ENCODE data around the gene LOC128125822.

LOC128125822 gene

GRCh38 chr6:63529498-63529897, 42.8 kb upstream of the LOC128125822 start:
- Histone ChIP-seq H3K27ac (ENCODE audit: low read depth, low read length, poor library complexity, severe bottlenecking) (no peak overlapping the region), H3K27me3 (replicated peaks; ENCODE audit: insufficient read depth, low read depth, low read length, poor library complexity) (no peaks in the 10 kb centered on the region), H3K9me3 (ENCODE audit: low read depth, low read length, poor library complexity, severe bottlenecking) (no peaks in the 10 kb centered on the region), H3K4me3 (ENCODE audit: low read depth, low read length, poor library complexity, severe bottlenecking) (no peak overlapping the region), H3K36me3 (ENCODE audit: insufficient read depth, low read length, poor library complexity, severe bottlenecking) (no peaks in the 10 kb centered on the region), H3K4me1 (ENCODE audit: insufficient read depth, low read length, poor library complexity, severe bottlenecking) (no peaks in the 10 kb centered on the region)
- TF ChIP-seq EZH2 (IDR thresholded peaks at IDR 0.05; ENCODE audit: borderline replicate concordance, low read depth, low read length, poor library complexity, severe bottlenecking) (no peak), CTCF (conservative IDR thresholded peaks at IDR 0.05; ENCODE audit: low read depth, low read length) (no peak)
- ChIA-PET POLR2A (ENCODE audit: low non-redundant PET) (no interaction called here), CTCF (no interaction called here)
- BruUV-seq (replicated peaks), result no TSS peak
- no peak for DNase-seq (ENCODE audit: low spot score)
- intact Hi-C loops (cut with micrococcal nuclease; ENCODE audit: unreplicated experiment), result no loop called here

GRCh38 chr6:63530182-63530581, 42.1 kb upstream of the LOC128125822 start:
- H3K27me3 ChIP-seq (replicated peaks; ENCODE audit: insufficient read depth, low read depth, low read length, poor library complexity), result no peaks in the 10 kb centered on the region
- DNase-seq (ENCODE audit: low spot score), result no peak
- no peak overlapping the region for H3K27ac ChIP-seq (ENCODE audit: low read depth, low read length, poor library complexity, severe bottlenecking)
- no peak overlapping the region for H3K4me3 ChIP-seq (ENCODE audit: low read depth, low read length, poor library complexity, severe bottlenecking)
- intact Hi-C loops (cut with micrococcal nuclease; ENCODE audit: unreplicated experiment), result no loop called here
- CTCF ChIA-PET, result no interaction called here
- no peak for TF ChIP-seq EZH2 (IDR thresholded peaks at IDR 0.05; ENCODE audit: borderline replicate concordance, low read depth, low read length, poor library complexity, severe bottlenecking)
- TF ChIP-seq CTCF (conservative IDR thresholded peaks at IDR 0.05; ENCODE audit: low read depth, low read length), result no peak
- BruUV-seq (replicated peaks), result no TSS peak
- POLR2A ChIA-PET (ENCODE audit: low non-redundant PET), result no interaction called here
- H3K4me1 ChIP-seq (ENCODE audit: insufficient read depth, low read length, poor library complexity, severe bottlenecking), result no peaks in the 10 kb centered on the region
- no peaks in the 10 kb centered on the region for H3K36me3 ChIP-seq (ENCODE audit: insufficient read depth, low read length, poor library complexity, severe bottlenecking)
- no peaks in the 10 kb centered on the region for H3K9me3 ChIP-seq (ENCODE audit: low read depth, low read length, poor library complexity, severe bottlenecking)

GRCh38 chr6:63530991-63531390, 41.3 kb upstream of the LOC128125822 start:
- ChIA-PET CTCF (no interaction called here), POLR2A (ENCODE audit: low non-redundant PET) (no interaction called here)
- intact Hi-C loops (cut with micrococcal nuclease; ENCODE audit: unreplicated experiment), result no loop called here
- Histone ChIP-seq H3K4me1 (ENCODE audit: insufficient read depth, low read length, poor library complexity, severe bottlenecking) (no peaks in the 10 kb centered on the region), H3K36me3 (ENCODE audit: insufficient read depth, low read length, poor library complexity, severe bottlenecking) (no peaks in the 10 kb centered on the region), H3K27ac (ENCODE audit: low read depth, low read length, poor library complexity, severe bottlenecking) (no peak overlapping the region), H3K4me3 (ENCODE audit: low read depth, low read length, poor library complexity, severe bottlenecking) (no peak overlapping the region), H3K9me3 (ENCODE audit: low read depth, low read length, poor library complexity, severe bottlenecking) (no peaks in the 10 kb centered on the region), H3K27me3 (replicated peaks; ENCODE audit: insufficient read depth, low read depth, low read length, poor library complexity) (no peaks in the 10 kb centered on the region)
- no TSS peak for BruUV-seq (replicated peaks)
- no peak for DNase-seq (ENCODE audit: low spot score)
- no peak for TF ChIP-seq EZH2 (IDR thresholded peaks at IDR 0.05; ENCODE audit: borderline replicate concordance, low read depth, low read length, poor library complexity, severe bottlenecking)
- no peak for TF ChIP-seq CTCF (conservative IDR thresholded peaks at IDR 0.05; ENCODE audit: low read depth, low read length)

Data from A673 (cell line).